Parathyroid adenoma (tissue), 2 donors: ENCODE results near the gene ZBTB34.

Experiments used
- H2AFZ ChIP-seq: fragments of 300-600 bp; sonication (generic); one replicate; pipeline ENCODE4 v1.7.0; 2017; ENCODE audit warnings: antibody characterized with exemption, mild to moderate bottlenecking
- H3K27ac ChIP-seq: fragments of 300-600 bp; sonication (generic); one replicate; pipeline ENCODE4 v1.7.0; 2017
- H3K27me3 ChIP-seq: fragments of 300-600 bp; sonication (generic); one replicate; pipeline ENCODE4 v1.7.0; 2017; ENCODE audit warnings: low read length; ENCODE audit not compliant: control insufficient read depth, insufficient read depth
- H3K36me3 ChIP-seq: fragments of 300-600 bp; sonication (generic); one replicate; pipeline ENCODE4 v1.7.0; 2017; ENCODE audit warnings: low read length; ENCODE audit not compliant: control insufficient read depth, insufficient read depth
- H3K4me1 ChIP-seq: fragments of 300-600 bp; sonication (generic); one replicate; pipeline ENCODE4 v1.7.0; 2017; ENCODE audit warnings: control low read depth
- H3K4me2 ChIP-seq: fragments of 300-600 bp; sonication (generic); one replicate; pipeline ENCODE4 v1.7.0; 2017; ENCODE audit warnings: low read length
- H3K4me3 ChIP-seq: fragments of 300-600 bp; sonication (generic); one replicate; pipeline ENCODE4 v1.7.0; 2017; ENCODE audit warnings: low read depth, low read length
- H3K79me2 ChIP-seq: fragments of 300-600 bp; sonication (generic); one replicate; pipeline ENCODE4 v1.7.0; 2017; ENCODE audit warnings: control low read depth
- H3K9ac ChIP-seq: fragments of 300-600 bp; sonication (generic); one replicate; pipeline ENCODE4 v1.7.0; 2017; ENCODE audit warnings: mild to moderate bottlenecking
- H3K9me3 ChIP-seq: fragments of 300-600 bp; sonication (generic); one replicate; pipeline ENCODE4 v1.7.0; 2017; ENCODE audit warnings: low read length; ENCODE audit not compliant: control insufficient read depth
- CTCF ChIP-seq: fragments of 300-600 bp; sonication (generic); IDR thresholded peaks from one replicate; pipeline ENCODE4 v1.7.0; 2017; ENCODE audit warnings: antibody characterized with exemption, mild to moderate bottlenecking
- donor health status: primary hyperparathyroidism.

Gene ZBTB34

DNA sequence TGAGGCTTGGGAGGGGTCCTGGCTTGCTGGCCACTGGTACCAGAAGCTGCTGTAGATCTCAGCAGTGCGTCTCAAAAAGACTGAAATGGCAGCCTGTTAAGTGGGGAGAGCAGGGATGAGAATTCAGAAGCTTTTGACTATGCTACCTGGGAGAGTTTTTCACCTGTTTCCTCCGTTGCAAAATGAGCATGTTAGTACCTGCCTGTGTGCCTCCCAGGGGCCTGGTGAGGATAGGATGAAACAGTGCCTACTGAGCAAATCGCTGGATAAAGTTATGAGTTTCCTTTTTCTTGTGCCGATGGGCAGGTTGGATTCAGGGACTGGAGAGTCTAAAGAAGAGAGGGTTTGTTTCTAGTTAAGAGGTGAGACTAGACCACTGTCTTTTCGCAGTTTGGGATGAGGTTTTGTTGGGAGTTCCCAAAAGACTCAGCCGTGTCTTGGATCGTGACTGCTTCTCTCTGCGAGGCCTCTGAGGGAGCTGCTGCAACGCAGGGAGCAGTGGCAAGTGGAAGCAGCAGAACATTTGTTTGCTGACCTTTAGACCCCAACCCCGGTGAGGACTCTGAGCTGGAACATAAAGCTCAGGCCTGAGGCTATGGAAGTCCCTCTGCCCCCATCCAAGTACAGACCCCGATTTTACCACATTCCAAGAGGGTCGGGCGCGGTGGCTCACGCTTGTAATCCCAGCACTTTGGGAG is 55.6 kb downstream of the ZBTB34 start:
- Histone ChIP-seq H3K4me1 (no peaks in the 10 kb centered on the region), H3K27ac (peak overlapping the region; percentile 32), H3K9ac (no peak overlapping the region), H3K36me3 (no peaks in the 10 kb centered on the region), H3K79me2 (peaks cover 5% of the 10 kb centered on the region), H3K4me3 (peak overlapping the region; percentile 45), H2AFZ (peak overlapping the region; percentile 64), H3K4me2 (peak overlapping the region; percentile 63), H3K9me3 (no peaks in the 10 kb centered on the region), H3K27me3 (no peaks in the 10 kb centered on the region)
- no peak for TF ChIP-seq CTCF

DNA sequence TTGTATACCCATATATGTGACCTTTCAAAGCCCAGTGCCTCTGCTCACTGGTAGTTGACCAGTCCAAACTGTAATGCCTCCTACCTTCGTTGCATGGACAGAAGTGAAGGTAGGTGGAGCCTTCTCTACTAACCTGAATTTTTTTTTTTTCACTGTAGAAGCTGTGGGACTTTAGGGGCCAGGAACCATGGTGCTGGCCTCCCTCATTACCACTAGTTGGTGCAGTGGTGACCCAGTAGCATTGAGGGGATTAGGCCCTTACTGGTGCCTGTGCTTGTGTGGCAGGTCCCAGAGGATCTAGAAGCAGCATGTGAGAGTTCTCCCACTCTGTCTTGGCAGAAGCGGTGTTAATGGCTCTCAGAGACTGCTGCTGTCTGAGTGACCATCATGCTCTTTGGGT is 56.5 kb downstream of the ZBTB34 start:
- H3K27ac ChIP-seq = no peak overlapping the region
- no peak for TF ChIP-seq CTCF
- no peaks in the 10 kb centered on the region for H3K36me3 ChIP-seq
- peaks cover 5% of the 10 kb centered on the region for H3K79me2 ChIP-seq
- no peak overlapping the region for H2AFZ ChIP-seq
- H3K27me3 ChIP-seq = no peaks in the 10 kb centered on the region
- H3K4me2 ChIP-seq = no peak overlapping the region
- no peaks in the 10 kb centered on the region for H3K9me3 ChIP-seq
- H3K9ac ChIP-seq = no peak overlapping the region
- no peak overlapping the region for H3K4me3 ChIP-seq
- no peaks in the 10 kb centered on the region for H3K4me1 ChIP-seq

GRCh38 chr9:126919193-126919592 is 58.8 kb downstream of the ZBTB34 start:
- no peaks in the 10 kb centered on the region for H3K36me3 ChIP-seq
- H3K79me2 ChIP-seq = peaks cover 10% of the 10 kb centered on the region
- no peak overlapping the region for H3K4me3 ChIP-seq
- H3K4me2 ChIP-seq = no peak overlapping the region
- H3K9me3 ChIP-seq = no peaks in the 10 kb centered on the region
- no peaks in the 10 kb centered on the region for H3K27me3 ChIP-seq
- no peak overlapping the region for H2AFZ ChIP-seq
- TF ChIP-seq CTCF = no peak
- H3K4me1 ChIP-seq = no peaks in the 10 kb centered on the region
- H3K9ac ChIP-seq = no peak overlapping the region
- H3K27ac ChIP-seq = no peak overlapping the region

DNA sequence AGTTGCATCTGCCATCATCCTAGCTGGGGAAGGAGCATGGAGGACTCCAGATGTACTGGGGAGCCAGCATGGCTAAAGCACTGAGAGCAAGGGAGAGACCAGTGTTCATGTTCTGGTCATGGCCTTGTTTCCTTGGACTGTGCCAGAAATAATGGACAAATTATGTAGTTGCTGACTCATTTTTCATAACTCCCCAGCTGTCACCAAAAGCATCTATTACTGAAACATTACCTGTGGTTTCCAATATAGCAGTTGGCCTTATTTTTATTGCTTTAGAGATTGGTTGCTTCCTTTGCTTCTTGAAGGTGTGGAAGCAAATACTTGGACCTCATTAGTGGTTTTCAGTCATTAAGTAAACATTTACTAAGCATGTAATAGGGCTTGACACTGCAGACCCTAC is 65.4 kb downstream of the ZBTB34 start:
- no peak overlapping the region for H2AFZ ChIP-seq
- H3K4me2 ChIP-seq = no peak overlapping the region
- H3K27me3 ChIP-seq = no peaks in the 10 kb centered on the region
- H3K9ac ChIP-seq = no peak overlapping the region
- H3K27ac ChIP-seq = no peak overlapping the region
- no peaks in the 10 kb centered on the region for H3K9me3 ChIP-seq
- H3K79me2 ChIP-seq = peaks cover 5% of the 10 kb centered on the region
- H3K4me1 ChIP-seq = no peaks in the 10 kb centered on the region
- TF ChIP-seq CTCF = no peak
- H3K4me3 ChIP-seq = no peak overlapping the region
- H3K36me3 ChIP-seq = no peaks in the 10 kb centered on the region

DNA sequence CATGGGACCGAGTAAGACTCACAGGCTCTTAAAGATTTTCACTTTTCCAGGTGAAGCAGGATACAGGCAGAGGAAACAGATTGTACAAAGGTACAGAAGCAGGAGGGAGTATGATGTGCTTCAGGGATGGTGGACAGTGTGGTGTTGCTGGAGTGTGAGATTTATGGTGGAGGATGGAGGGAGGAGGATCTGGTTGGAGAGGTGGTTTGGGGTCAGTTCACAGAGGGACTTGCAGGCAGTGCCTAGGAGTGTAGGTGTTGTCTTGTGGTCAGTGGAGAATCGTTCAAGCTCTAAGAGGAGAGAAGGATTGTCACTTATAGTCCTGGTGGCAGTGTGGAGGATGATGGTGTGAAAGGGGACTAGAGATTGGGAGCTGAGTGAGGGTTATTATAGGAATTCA is 65.9 kb downstream of the ZBTB34 start:
- no peak overlapping the region for H2AFZ ChIP-seq
- no peak overlapping the region for H3K4me2 ChIP-seq
- no peaks in the 10 kb centered on the region for H3K27me3 ChIP-seq
- H3K9ac ChIP-seq = no peak overlapping the region
- H3K4me1 ChIP-seq = no peaks in the 10 kb centered on the region
- H3K36me3 ChIP-seq = no peaks in the 10 kb centered on the region
- H3K27ac ChIP-seq = no peak overlapping the region
- peaks cover 5% of the 10 kb centered on the region for H3K79me2 ChIP-seq
- no peak for TF ChIP-seq CTCF
- H3K4me3 ChIP-seq = no peak overlapping the region
- no peaks in the 10 kb centered on the region for H3K9me3 ChIP-seq
